ENCODE results near the gene SERPINI2.

- TF ChIP-seq, protein P1, sequence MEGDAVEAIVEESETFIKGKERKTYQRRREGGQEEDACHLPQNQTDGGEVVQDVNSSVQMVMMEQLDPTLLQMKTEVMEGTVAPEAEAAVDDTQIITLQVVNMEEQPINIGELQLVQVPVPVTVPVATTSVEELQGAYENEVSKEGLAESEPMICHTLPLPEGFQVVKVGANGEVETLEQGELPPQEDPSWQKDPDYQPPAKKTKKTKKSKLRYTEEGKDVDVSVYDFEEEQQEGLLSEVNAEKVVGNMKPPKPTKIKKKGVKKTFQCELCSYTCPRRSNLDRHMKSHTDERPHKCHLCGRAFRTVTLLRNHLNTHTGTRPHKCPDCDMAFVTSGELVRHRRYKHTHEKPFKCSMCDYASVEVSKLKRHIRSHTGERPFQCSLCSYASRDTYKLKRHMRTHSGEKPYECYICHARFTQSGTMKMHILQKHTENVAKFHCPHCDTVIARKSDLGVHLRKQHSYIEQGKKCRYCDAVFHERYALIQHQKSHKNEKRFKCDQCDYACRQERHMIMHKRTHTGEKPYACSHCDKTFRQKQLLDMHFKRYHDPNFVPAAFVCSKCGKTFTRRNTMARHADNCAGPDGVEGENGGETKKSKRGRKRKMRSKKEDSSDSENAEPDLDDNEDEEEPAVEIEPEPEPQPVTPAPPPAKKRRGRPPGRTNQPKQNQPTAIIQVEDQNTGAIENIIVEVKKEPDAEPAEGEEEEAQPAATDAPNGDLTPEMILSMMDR (IDR thresholded peaks at IDR 0.05; ENCODE audit: extremely low read depth in 1 of 2, insufficient read depth in 1 of 2, low read depth in 1 of 2, low read length in 2 of 2): no peak
- TF ChIP-seq POLR2A (IDR thresholded peaks at IDR 0.05; ENCODE audit: low read depth, low read length) (no peak), JUN (IDR thresholded peaks at IDR 0.05; ENCODE audit: borderline replicate concordance, insufficient read depth, insufficient read length, low read depth) (no peak), POLR2AphosphoS5 (IDR thresholded peaks at IDR 0.05; ENCODE audit: insufficient read depth, low read depth, low read length) (no peak), EZH2 (IDR thresholded peaks at IDR 0.05; ENCODE audit: borderline replicate concordance, low read depth, low read length, severe bottlenecking) (no peak), MAX (IDR thresholded peaks at IDR 0.05; ENCODE audit: insufficient read depth, insufficient read length) (no peak), MYC (IDR thresholded peaks at IDR 0.05; ENCODE audit: low read depth, low read length) (no peak), FOS (IDR thresholded peaks at IDR 0.05; ENCODE audit: borderline replicate concordance, insufficient read depth, low read length) (no peak)
These were observed 13.7 kb upstream of the SERPINI2 start for GRCh38 chr3:167487556-167487955.
